Liver (tissue), 9 donors: Measurements from ENCODE around the gene CPA5. TPM values are rescaled to one million over a fixed set of nuclear protein-coding genes. Genes with fewer than 3 reads are reported as not detected.

Experiments
- DNase-seq: peaks from one replicate; pipeline ENCODE4 v3.0.0-alpha.2; 2017; ENCODE audit warnings: low spot score
- H3K27ac ChIP-seq, 2 donors: one replicate each; pipeline ENCODE4 v1.7.0; 2013; ENCODE audit warnings: inconsistent platforms in 2 of 2, low read length in 2 of 2, control low read depth in 1 of 2, low read depth in 1 of 2, mild to moderate bottlenecking in 1 of 2
- H3K27me3 ChIP-seq, 4 donors: one replicate each; pipeline versions ENCODE4 v1.6.1 to v1.7.0; 2013; ENCODE audit warnings: low read length in 3 of 4, inconsistent platforms in 1 of 4, mild to moderate bottlenecking in 1 of 4, moderate library complexity in 1 of 4; ENCODE audit not compliant: control insufficient read depth in 4 of 4, insufficient read depth in 4 of 4
- H3K36me3 ChIP-seq, 4 donors: one replicate each; pipeline versions ENCODE4 v1.6.1 to v1.7.0; 2013; ENCODE audit warnings: low read length in 3 of 4, mild to moderate bottlenecking in 3 of 4, low read depth in 1 of 4, moderate library complexity in 1 of 4; ENCODE audit not compliant: control insufficient read depth in 4 of 4, insufficient read depth in 3 of 4
- H3K4me1 ChIP-seq, 4 donors: one replicate each; pipeline versions ENCODE4 v1.6.1 to v1.7.0; 2013; ENCODE audit warnings: low read length in 3 of 4, mild to moderate bottlenecking in 3 of 4, moderate library complexity in 1 of 4; ENCODE audit not compliant: control insufficient read depth in 4 of 4, insufficient read depth in 4 of 4
- H3K4me3 ChIP-seq, 3 donors: one replicate each; pipeline versions ENCODE4 v1.6.1 to v1.7.0; 2013; ENCODE audit warnings: low read length in 3 of 3, control low read depth in 1 of 3, low read depth in 1 of 3, mild to moderate bottlenecking in 1 of 3
- H3K9ac ChIP-seq, 2 donors: one replicate each; pipeline ENCODE4 v1.7.0; 2013; ENCODE audit warnings: low read length in 2 of 2, mild to moderate bottlenecking in 2 of 2, moderate library complexity in 2 of 2, control low read depth in 1 of 2, low read depth in 1 of 2
- H3K9me3 ChIP-seq, 4 donors: one replicate each; pipeline versions ENCODE4 v1.6.1 to v1.7.0; 2013; ENCODE audit warnings: low read length in 3 of 4; ENCODE audit not compliant: control insufficient read depth in 4 of 4
- EGR1 ChIP-seq, 2 donors: IDR thresholded peaks; 2 replicates each; pipeline ENCODE4 v1.6.1; 2016 to 2018; ENCODE audit warnings: antibody characterized with exemption in 2 of 2, low read depth in 2 of 2
- FOXA1 ChIP-seq: IDR thresholded peaks from 2 replicates; pipeline ENCODE4 v1.6.1; 2016; ENCODE audit warnings: antibody characterized with exemption
- FOXA2 ChIP-seq: IDR thresholded peaks from 2 replicates; pipeline ENCODE4 v1.6.1; 2016; ENCODE audit warnings: antibody characterized with exemption
- GABPA ChIP-seq, 2 donors: IDR thresholded peaks in 1 of 2; conservative IDR thresholded peaks in 1 of 2; 2 replicates each; pipeline ENCODE4 v1.6.1; 2016; ENCODE audit warnings: antibody characterized with exemption in 2 of 2, mild to moderate bottlenecking in 1 of 2, moderate library complexity in 1 of 2
- HNF4A ChIP-seq, 2 donors: conservative IDR thresholded peaks; 2 replicates each; pipeline ENCODE4 v1.6.1; 2016; ENCODE audit warnings: antibody characterized with exemption in 2 of 2, mild to moderate bottlenecking in 2 of 2
- HNF4G ChIP-seq: IDR thresholded peaks from 2 replicates; pipeline ENCODE4 v1.6.1; 2016; ENCODE audit warnings: antibody characterized with exemption
- JUND ChIP-seq, 2 donors: IDR thresholded peaks; 2 replicates each; pipeline ENCODE4 v1.6.1; 2016; ENCODE audit warnings: antibody characterized with exemption in 2 of 2
- NR2F2 ChIP-seq: IDR thresholded peaks from 2 replicates; pipeline ENCODE4 v1.6.1; 2016; ENCODE audit warnings: antibody characterized with exemption
- RAD21 ChIP-seq, 2 donors: IDR thresholded peaks; 2 replicates each; pipeline ENCODE4 v1.6.1; 2016; ENCODE audit warnings: antibody characterized with exemption in 2 of 2, mild to moderate bottlenecking in 2 of 2
- REST ChIP-seq: IDR thresholded peaks from 2 replicates; pipeline ENCODE4 v1.6.1; 2016; ENCODE audit warnings: antibody characterized with exemption, mild to moderate bottlenecking
- RXRA ChIP-seq, 2 donors: IDR thresholded peaks; 2 replicates each; pipeline ENCODE4 v1.6.1; 2017 to 2018; ENCODE audit warnings: antibody characterized with exemption in 2 of 2, mild to moderate bottlenecking in 1 of 2
- SP1 ChIP-seq: IDR thresholded peaks from 2 replicates; pipeline ENCODE4 v1.6.1; 2018; ENCODE audit warnings: antibody characterized with exemption, mild to moderate bottlenecking
- TAF1 ChIP-seq: conservative IDR thresholded peaks from 2 replicates; pipeline ENCODE4 v1.6.1; 2016; ENCODE audit warnings: antibody characterized with exemption, mild to moderate bottlenecking
- YY1 ChIP-seq: IDR thresholded peaks from 2 replicates; pipeline ENCODE4 v1.6.1; 2016; ENCODE audit warnings: antibody characterized with exemption, mild to moderate bottlenecking
- WGBS: extraction: QIAGEN DNeasy Blood & Tissue Kit; methylation state at CpG from one replicate; pipeline ENCODE4 v1.1.7; 2013; 5-methylcytosine and 5-hydroxymethylcytosine counted together
- polyA plus RNA-seq, 2 donors: library from polyadenylated mRNA; stranded (reverse) in 1 of 2; unstranded in 1 of 2; fragments of 200-250 nt in 1 of 2; fragments of >200 nt in 1 of 2; fragmentation: Nextera tagmentation in 1 of 2; extraction: Ambion mirVana in 1 of 2; gene quantifications; one replicate each; pipeline versions ENCODE4 v1.2.1 to v1.2.3, GENCODE V29; 2013 to 2015
- total RNA-seq, 2 donors: library from RNA; depleted of rRNA; stranded (reverse); fragments of >200 nt; gene quantifications; one replicate each; pipeline ENCODE4 v1.2.3, GENCODE V29; 2014
- TF ChIP-seq, protein P1 (sequence below): fragments of 150-350 bp; IDR thresholded peaks from 2 replicates; pipeline ENCODE4 v1.5.1; 2017; ENCODE audit warnings: improper control_type of control experiment, low read depth, low read length; ENCODE audit not compliant: missing input control
- TF ChIP-seq, protein P2 (sequence below): IDR thresholded peaks from 2 replicates; pipeline ENCODE4 v1.6.1; 2016; ENCODE audit warnings: antibody characterized with exemption
- TF ChIP-seq, protein P3 (sequence below): IDR thresholded peaks from 2 replicates; pipeline ENCODE4 v1.6.1; 2016; ENCODE audit warnings: antibody characterized with exemption
- TF ChIP-seq, protein P4 (sequence below): IDR thresholded peaks from 2 replicates; pipeline ENCODE4 v1.6.1; 2016; ENCODE audit warnings: antibody characterized with exemption
- donor health status: healthy.
- donor health status: healthy.
- donor health status: healthy.
- donor health status: healthy.
- donor health status: healthy.

Gene CPA5
- total and polyA plus RNA-seq, 4 donors, result 0.33 TPM; not detected in 3

- peaks cover 0 to 2% (median 0%) of the 10 kb centered on the region in 4 donors for H3K36me3 ChIP-seq
- H3K27me3 ChIP-seq, result no peaks in the 10 kb centered on the region
- no peaks in the 10 kb centered on the region for H3K9me3 ChIP-seq
- no peak overlapping the region for H3K4me3 ChIP-seq
- WGBS, result 71% methylated on average over 3 of the region's 3 CpGs
- H3K4me1 ChIP-seq, result no peaks in the 10 kb centered on the region
- no peak for TF ChIP-seq JUND (IDR thresholded peaks at IDR 0.05)
- no peak for TF ChIP-seq SP1
- TF ChIP-seq FOXA1, result no peak
- TF ChIP-seq, protein P1, sequence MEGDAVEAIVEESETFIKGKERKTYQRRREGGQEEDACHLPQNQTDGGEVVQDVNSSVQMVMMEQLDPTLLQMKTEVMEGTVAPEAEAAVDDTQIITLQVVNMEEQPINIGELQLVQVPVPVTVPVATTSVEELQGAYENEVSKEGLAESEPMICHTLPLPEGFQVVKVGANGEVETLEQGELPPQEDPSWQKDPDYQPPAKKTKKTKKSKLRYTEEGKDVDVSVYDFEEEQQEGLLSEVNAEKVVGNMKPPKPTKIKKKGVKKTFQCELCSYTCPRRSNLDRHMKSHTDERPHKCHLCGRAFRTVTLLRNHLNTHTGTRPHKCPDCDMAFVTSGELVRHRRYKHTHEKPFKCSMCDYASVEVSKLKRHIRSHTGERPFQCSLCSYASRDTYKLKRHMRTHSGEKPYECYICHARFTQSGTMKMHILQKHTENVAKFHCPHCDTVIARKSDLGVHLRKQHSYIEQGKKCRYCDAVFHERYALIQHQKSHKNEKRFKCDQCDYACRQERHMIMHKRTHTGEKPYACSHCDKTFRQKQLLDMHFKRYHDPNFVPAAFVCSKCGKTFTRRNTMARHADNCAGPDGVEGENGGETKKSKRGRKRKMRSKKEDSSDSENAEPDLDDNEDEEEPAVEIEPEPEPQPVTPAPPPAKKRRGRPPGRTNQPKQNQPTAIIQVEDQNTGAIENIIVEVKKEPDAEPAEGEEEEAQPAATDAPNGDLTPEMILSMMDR, result no peak
- no peak for TF ChIP-seq NR2F2
- TF ChIP-seq TAF1, result no peak
- TF ChIP-seq EGR1 (IDR thresholded peaks at IDR 0.05; ENCODE audit: low read depth in 2 of 2), result no peak
- TF ChIP-seq, protein P2, sequence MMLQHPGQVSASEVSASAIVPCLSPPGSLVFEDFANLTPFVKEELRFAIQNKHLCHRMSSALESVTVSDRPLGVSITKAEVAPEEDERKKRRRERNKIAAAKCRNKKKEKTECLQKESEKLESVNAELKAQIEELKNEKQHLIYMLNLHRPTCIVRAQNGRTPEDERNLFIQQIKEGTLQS, result no peak
- no peak for TF ChIP-seq HNF4A (conservative IDR thresholded peaks at IDR 0.05)
- no peak for TF ChIP-seq YY1
- TF ChIP-seq GABPA (IDR thresholded peaks at IDR 0.05 in 1 of 2, conservative IDR thresholded peaks at IDR 0.05 in 1 of 2), result no peak
- no peak for TF ChIP-seq RXRA (IDR thresholded peaks at IDR 0.05)
- TF ChIP-seq, protein P3, sequence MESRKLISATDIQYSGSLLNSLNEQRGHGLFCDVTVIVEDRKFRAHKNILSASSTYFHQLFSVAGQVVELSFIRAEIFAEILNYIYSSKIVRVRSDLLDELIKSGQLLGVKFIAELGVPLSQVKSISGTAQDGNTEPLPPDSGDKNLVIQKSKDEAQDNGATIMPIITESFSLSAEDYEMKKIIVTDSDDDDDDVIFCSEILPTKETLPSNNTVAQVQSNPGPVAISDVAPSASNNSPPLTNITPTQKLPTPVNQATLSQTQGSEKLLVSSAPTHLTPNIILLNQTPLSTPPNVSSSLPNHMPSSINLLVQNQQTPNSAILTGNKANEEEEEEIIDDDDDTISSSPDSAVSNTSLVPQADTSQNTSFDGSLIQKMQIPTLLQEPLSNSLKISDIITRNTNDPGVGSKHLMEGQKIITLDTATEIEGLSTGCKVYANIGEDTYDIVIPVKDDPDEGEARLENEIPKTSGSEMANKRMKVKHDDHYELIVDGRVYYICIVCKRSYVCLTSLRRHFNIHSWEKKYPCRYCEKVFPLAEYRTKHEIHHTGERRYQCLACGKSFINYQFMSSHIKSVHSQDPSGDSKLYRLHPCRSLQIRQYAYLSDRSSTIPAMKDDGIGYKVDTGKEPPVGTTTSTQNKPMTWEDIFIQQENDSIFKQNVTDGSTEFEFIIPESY, result no peak
- no peak for TF ChIP-seq HNF4G
- TF ChIP-seq REST, result no peak
- TF ChIP-seq RAD21 (IDR thresholded peaks at IDR 0.05), result no peak
- TF ChIP-seq, protein P4, sequence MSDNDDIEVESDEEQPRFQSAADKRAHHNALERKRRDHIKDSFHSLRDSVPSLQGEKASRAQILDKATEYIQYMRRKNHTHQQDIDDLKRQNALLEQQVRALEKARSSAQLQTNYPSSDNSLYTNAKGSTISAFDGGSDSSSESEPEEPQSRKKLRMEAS, result no peak
- no peak for TF ChIP-seq FOXA2
- H3K9ac ChIP-seq, result no peak overlapping the region
- no peak for DNase-seq
- H3K27ac ChIP-seq, result no peak overlapping the region
These were observed 51.5 kb downstream of the CPA5 start for GRCh38 chr7:130396109-130396508.
